ENCODE measurements around the gene HACD3. TPM values are rescaled to one million over a fixed set of nuclear protein-coding genes. Genes with fewer than 3 reads are reported as not detected.

Gene HACD3
- total and polyA plus RNA-seq, 9 of the 15 experiments (the other 6 are each of a cell fraction or from before 2014, with no cell fraction given): 48.1 to 117 (median 72.8) TPM

- TF ChIP-seq ZNF318 (IDR thresholded peaks at IDR 0.05; ENCODE audit: borderline replicate concordance in 1 of 2, low read depth in 1 of 2) (no peak), ELK1 (CRISPR knock-in tag; IDR thresholded peaks at IDR 0.05) (no peak), POLR2G (IDR thresholded peaks at IDR 0.05; ENCODE audit: low read depth, low read length) (peak; percentile 99), HMGXB4 (CRISPR knock-in tag; IDR thresholded peaks at IDR 0.05) (peak; percentile 73; the same call in 1 of the 2 replicates), PHF8 (IDR thresholded peaks at IDR 0.05; ENCODE audit: borderline replicate concordance, low read length) (peak; percentile 96), HOMEZ (CRISPR knock-in tag; IDR thresholded peaks at IDR 0.05) (no peak), SRF (CRISPR knock-in tag; IDR thresholded peaks at IDR 0.05) (peak in 1 of 2 experiments; percentile 77; a peak in 2 of 4 replicates)
Measured at GRCh38 chr15:65610871-65611718, 80.8 kb downstream of the HACD3 start, which contains the start of gene INTS14 (continued).

Data from K562 (cell line).